Activated naive CD4-positive, alpha-beta T cell treated with anti-CD3 and anti-CD28 coated beads, Interleukin-2, amount 50 U/mL, for 24 hours (primary cell): ENCODE measurements around the gene ACOT7.
"Not testable (repeated sequence)": the region's sequence is repeated elsewhere in the genome, so short reads cannot be mapped to it uniquely, and the experiment has no call there.

Experiments used
- H3K27ac Mint-ChIP-seq: one replicate; pipeline ENCODE4 v1.8.0; 2021; ENCODE audit warnings: mild to moderate bottlenecking, mixed read lengths
- H3K27me3 Mint-ChIP-seq: one replicate; pipeline ENCODE4 v1.8.0; 2021; ENCODE audit warnings: mixed read lengths
- H3K36me3 Mint-ChIP-seq: one replicate; pipeline ENCODE4 v1.8.0; 2021; ENCODE audit warnings: mixed read lengths
- H3K4me1 Mint-ChIP-seq: one replicate; pipeline ENCODE4 v1.8.0; 2021; ENCODE audit warnings: mixed read lengths
- H3K4me3 Mint-ChIP-seq: one replicate; pipeline ENCODE4 v1.8.0; 2021; ENCODE audit warnings: mild to moderate bottlenecking, mixed read lengths
- H3K9me3 Mint-ChIP-seq: one replicate; pipeline ENCODE4 v1.8.0; 2021; ENCODE audit warnings: mixed read lengths

The ACOT7 gene

GRCh38 chr1:6234502-6235295 lies 158.9 kb downstream of the ACOT7 start:
- H3K9me3 Mint-ChIP-seq = no peaks in the 10 kb centered on the region
- H3K4me1 Mint-ChIP-seq = peaks cover 11% of the 10 kb centered on the region
- peaks cover 7% of the 10 kb centered on the region for H3K36me3 Mint-ChIP-seq
- H3K27ac Mint-ChIP-seq = peak overlapping the region; percentile 41
- peak overlapping the region; percentile 93 for H3K4me3 Mint-ChIP-seq
- peaks cover 4% of the 10 kb centered on the region for H3K27me3 Mint-ChIP-seq

- no peaks in the 10 kb centered on the region for H3K27me3 Mint-ChIP-seq
- no peak overlapping the region for H3K27ac Mint-ChIP-seq
- peaks cover 11% of the 10 kb centered on the region for H3K4me1 Mint-ChIP-seq
- H3K36me3 Mint-ChIP-seq = peaks cover 7% of the 10 kb centered on the region
- no peak overlapping the region for H3K4me3 Mint-ChIP-seq
- no peaks in the 10 kb centered on the region for H3K9me3 Mint-ChIP-seq
Measured at GRCh38 chr1:6233376-6233775, 160.2 kb downstream of the ACOT7 start.

- Mint-ChIP-seq H3K9me3 (no peaks in the 10 kb centered on the region), H3K27me3 (no peaks in the 10 kb centered on the region), H3K27ac (no peak overlapping the region), H3K36me3 (peaks cover 4% of the 10 kb centered on the region), H3K4me1 (no peaks in the 10 kb centered on the region), H3K4me3 (no peak overlapping the region)
Measured at GRCh38 chr1:6225651-6226050, 167.9 kb downstream of the ACOT7 start.

- Mint-ChIP-seq H3K9me3 (no peaks in the 10 kb centered on the region), H3K36me3 (peaks cover 4% of the 10 kb centered on the region), H3K4me1 (no peaks in the 10 kb centered on the region), H3K27ac (no peak overlapping the region), H3K4me3 (no peak overlapping the region), H3K27me3 (no peaks in the 10 kb centered on the region)
Measured at GRCh38 chr1:6224718-6225117, 168.8 kb downstream of the ACOT7 start.

- Mint-ChIP-seq H3K27me3 (no peaks in the 10 kb centered on the region), H3K4me3 (no peak overlapping the region), H3K36me3 (peaks cover 4% of the 10 kb centered on the region), H3K4me1 (no peaks in the 10 kb centered on the region), H3K27ac (no peak overlapping the region), H3K9me3 (no peaks in the 10 kb centered on the region)
Measured at GRCh38 chr1:6223617-6224016, 169.9 kb downstream of the ACOT7 start.

- Mint-ChIP-seq H3K4me3 (no peak overlapping the region), H3K4me1 (no peaks in the 10 kb centered on the region), H3K27ac (no peak overlapping the region), H3K36me3 (peaks cover 4% of the 10 kb centered on the region), H3K9me3 (no peaks in the 10 kb centered on the region), H3K27me3 (no peaks in the 10 kb centered on the region)
Measured at GRCh38 chr1:6222636-6223035, 170.9 kb downstream of the ACOT7 start.

- Mint-ChIP-seq H3K36me3 (peaks cover under 1% of the 10 kb centered on the region), H3K27ac (no peak overlapping the region), H3K4me1 (no peaks in the 10 kb centered on the region), H3K27me3 (peaks cover 1% of the 10 kb centered on the region), H3K4me3 (no peak overlapping the region), H3K9me3 (no peaks in the 10 kb centered on the region)
Measured at GRCh38 chr1:6221210-6221784, 172.3 kb downstream of the ACOT7 start.

- Mint-ChIP-seq H3K4me1 (no peaks in the 10 kb centered on the region), H3K9me3 (no peaks in the 10 kb centered on the region), H3K27ac (no peak overlapping the region), H3K4me3 (no peak overlapping the region), H3K27me3 (peaks cover 3% of the 10 kb centered on the region), H3K36me3 (no peaks in the 10 kb centered on the region)
Measured at GRCh38 chr1:6220236-6220635, 173.3 kb downstream of the ACOT7 start.

GRCh38 chr1:6219641-6220040 lies 173.9 kb downstream of the ACOT7 start:
- not testable (repeated sequence) for H3K36me3 Mint-ChIP-seq, H3K9me3 Mint-ChIP-seq

GRCh38 chr1:6218375-6219164 lies 175.0 kb downstream of the ACOT7 start:
- H3K27ac Mint-ChIP-seq = no peak overlapping the region

More at GRCh38 chr1:6219641-6220040, 173.9 kb downstream of the ACOT7 start:
- not testable (repeated sequence) for H3K27me3 Mint-ChIP-seq, H3K4me3 Mint-ChIP-seq, H3K27ac Mint-ChIP-seq, H3K4me1 Mint-ChIP-seq

More at GRCh38 chr1:6218375-6219164, 175.0 kb downstream of the ACOT7 start:
- no peaks in the 10 kb centered on the region for H3K36me3 Mint-ChIP-seq
- no peak overlapping the region for H3K4me3 Mint-ChIP-seq
- H3K4me1 Mint-ChIP-seq = no peaks in the 10 kb centered on the region
- H3K9me3 Mint-ChIP-seq = no peaks in the 10 kb centered on the region
- peaks cover 5% of the 10 kb centered on the region for H3K27me3 Mint-ChIP-seq
